SK-N-SH (cell line): ENCODE measurements around the gene BAIAP3. TPM values are rescaled to one million over a fixed set of nuclear protein-coding genes. Genes with fewer than 3 reads are reported as not detected.
A peak's percentile ranks its signal among the peaks of the same experiment; 100 is the strongest.

Experiments used
- CTCF ChIA-PET: fragments of 300-600, 350-600 bp; formaldehyde crosslinking; extraction: SDS; loops from one replicate; lab custom pipeline; 2021; lab: Yijun Ruan, JAX
- POLR2A ChIA-PET: fragments of 350-600 bp; sonication (Branson Sonifier 250); formaldehyde crosslinking; extraction: SDS; loops from one replicate; lab custom pipeline; 2020; ENCODE audit warnings: antibody characterized with exemption, inconsistent platforms; lab: Yijun Ruan, JAX
- DNase-seq: peaks from one replicate; pipeline ENCODE4 v3.0.0; 2012
- H2AFZ ChIP-seq: fragments of 200-600 bp; sonication (generic); 2 replicates; pipeline ENCODE4 v1.8.1; 2016; ENCODE audit warnings: antibody characterized with exemption, mild to moderate bottlenecking, low read depth
- H3F3A ChIP-seq: fragments of 200-600 bp; sonication (generic); replicated peaks from 2 replicates; pipeline ENCODE3; 2016; ENCODE audit warnings: antibody characterized with exemption, mild to moderate bottlenecking; ENCODE audit not compliant: insufficient read depth
- H3K27ac ChIP-seq, 2 experiments: fragments of 200-500 bp in 1 of 2; fragments of 200-600 bp in 1 of 2; sonication (Bioruptor generic) in 1 of 2; sonication (generic), shearing (Covaris generic) in 1 of 2; 2 replicates each; pipeline versions ENCODE4 v1.5.1 to v1.6.1; 2014 to 2016; ENCODE audit warnings: low read depth in 2 of 2, inconsistent platforms in 1 of 2, low read length in 1 of 2, mild to moderate bottlenecking in 1 of 2, mixed read lengths in 1 of 2
- H3K27me3 ChIP-seq: fragments of 200-600 bp; sonication (generic), shearing (Covaris generic); 2 replicates; pipeline ENCODE4 v1.6.1; 2016; ENCODE audit warnings: mixed run types; ENCODE audit not compliant: insufficient read depth
- H3K36me3 ChIP-seq, 2 experiments: fragments of 200-500 bp in 1 of 2; fragments of 200-600 bp in 1 of 2; sonication (Bioruptor generic) in 1 of 2; sonication (generic) in 1 of 2; replicated peaks in 1 of 2; 2 replicates each; pipeline versions ENCODE3 to v1.5.1; 2014 to 2016; ENCODE audit warnings: low read length in 1 of 2, mild to moderate bottlenecking in 1 of 2; ENCODE audit not compliant: insufficient read depth in 2 of 2, control insufficient read depth in 1 of 2
- H3K4me1 ChIP-seq, 2 experiments: fragments of 200-500 bp in 1 of 2; fragments of 200-600 bp in 1 of 2; sonication (Bioruptor generic) in 1 of 2; sonication (generic), shearing (Covaris generic) in 1 of 2; 2 replicates each; pipeline versions ENCODE4 v1.5.1 to v1.6.1; 2014 to 2016; ENCODE audit warnings: low read depth in 1 of 2, low read length in 1 of 2, mixed run types in 1 of 2; ENCODE audit not compliant: insufficient read depth in 2 of 2, control insufficient read depth in 1 of 2
- H3K4me2 ChIP-seq: fragments of 200-600 bp; sonication (generic), shearing (Covaris generic); 2 replicates; pipeline ENCODE4 v1.6.1; 2017; ENCODE audit warnings: mixed run types
- H3K4me3 ChIP-seq, 2 experiments: fragments of 200-500 bp in 1 of 2; fragments of 200-600 bp in 1 of 2; sonication (Bioruptor generic) in 1 of 2; sonication (generic), shearing (Covaris generic) in 1 of 2; 2 replicates each; pipeline versions ENCODE4 v1.5.1 to v1.8.1; 2014 to 2016; ENCODE audit warnings: low read depth in 2 of 2, inconsistent platforms in 1 of 2, low read length in 1 of 2, mild to moderate bottlenecking in 1 of 2, mixed read lengths in 1 of 2, moderate library complexity in 1 of 2
- H3K79me2 ChIP-seq: fragments of 200-600 bp; sonication (generic); 2 replicates; pipeline ENCODE4 v1.8.1; 2017; ENCODE audit warnings: mild to moderate bottlenecking; ENCODE audit not compliant: insufficient read depth
- H3K9ac ChIP-seq: fragments of 200-600 bp; sonication (generic); 2 replicates; pipeline ENCODE4 v1.6.1; 2017; ENCODE audit warnings: mixed run types
- H3K9me2 ChIP-seq: fragments of 200-600 bp; sonication (generic); 2 replicates; pipeline ENCODE4 v1.6.1; 2017; ENCODE audit warnings: mixed run types
- H3K9me3 ChIP-seq: fragments of 200-600 bp; sonication (generic); 2 replicates; pipeline ENCODE4 v1.6.1; 2017; ENCODE audit warnings: mixed run types, mild to moderate bottlenecking, moderate library complexity
- H4K20me1 ChIP-seq: fragments of 200-600 bp; sonication (generic); 2 replicates; pipeline ENCODE4 v1.6.1; 2017; ENCODE audit warnings: mild to moderate bottlenecking, mixed run types; ENCODE audit not compliant: insufficient read depth
- CHD2 ChIP-seq: fragments of 150-350 bp; IDR thresholded peaks from 2 replicates; pipeline ENCODE4 v1.6.1; 2018; ENCODE audit warnings: low read length; ENCODE audit not compliant: partially characterized antibody
- ELF1 ChIP-seq: IDR thresholded peaks from 2 replicates; pipeline ENCODE4 v1.4.0; 2012
- FOSL2 ChIP-seq: IDR thresholded peaks from 2 replicates; pipeline ENCODE4 v1.4.0; 2012; ENCODE audit warnings: low read depth, mild to moderate bottlenecking, moderate library complexity, borderline replicate concordance
- GABPA ChIP-seq: IDR thresholded peaks from 2 replicates; pipeline ENCODE4 v1.4.0; 2012; ENCODE audit warnings: low read depth, mild to moderate bottlenecking
- JUND ChIP-seq: IDR thresholded peaks from 2 replicates; pipeline ENCODE4 v1.4.0; 2012
- MEF2A ChIP-seq: IDR thresholded peaks from 2 replicates; pipeline ENCODE4 v1.4.0; 2012; ENCODE audit warnings: low read depth, borderline replicate concordance
- NFIC ChIP-seq: IDR thresholded peaks from 2 replicates; pipeline ENCODE4 v1.4.0; 2012; ENCODE audit warnings: borderline replicate concordance
- PBX3 ChIP-seq: IDR thresholded peaks from 2 replicates; pipeline ENCODE4; 2012
- POLR2AphosphoS5 ChIP-seq: IDR thresholded peaks from 2 replicates; pipeline ENCODE4 v1.6.1; 2012; ENCODE audit warnings: low read depth, low read length
- RAD21 ChIP-seq: IDR thresholded peaks from 2 replicates; pipeline ENCODE4 v1.6.1; 2012; ENCODE audit warnings: mild to moderate bottlenecking, low read length
- TAF1 ChIP-seq: IDR thresholded peaks from 2 replicates; pipeline ENCODE4 v1.6.1; 2012; ENCODE audit warnings: low read depth, mild to moderate bottlenecking, low read length, moderate library complexity, borderline replicate concordance
- TCF12 ChIP-seq: IDR thresholded peaks from 2 replicates; pipeline ENCODE4 v1.4.0; 2012
- TEAD4 ChIP-seq: IDR thresholded peaks from 2 replicates; pipeline ENCODE4 v1.4.0; 2012; ENCODE audit warnings: mild to moderate bottlenecking, borderline replicate concordance; ENCODE audit not compliant: insufficient read depth
- USF1 ChIP-seq: IDR thresholded peaks from 2 replicates; pipeline ENCODE4 v1.4.0; 2012; ENCODE audit warnings: low read depth, borderline replicate concordance
- YY1 ChIP-seq: IDR thresholded peaks from 2 replicates; pipeline ENCODE4 v1.4.0; 2012; ENCODE audit warnings: low read depth, mild to moderate bottlenecking
- ZBTB33 ChIP-seq: IDR thresholded peaks from 2 replicates; pipeline ENCODE4 v1.4.0; 2012; ENCODE audit warnings: low read depth, borderline replicate concordance
- WGBS: methylation state at CpG from one replicate; pipeline ENCODE4 v1.1.6; 2017; ENCODE audit warnings: low lambda C conversion rate; 5-methylcytosine and 5-hydroxymethylcytosine counted together
- polyA plus RNA-seq, 3 experiments: library from polyadenylated mRNA; depleted of rRNA; stranded (reverse); fragments of >200 nt; gene quantifications; 2 replicates each; pipeline ENCODE4 v1.2.3, GENCODE V29; 2012

The BAIAP3 gene
- polyA plus RNA-seq, 1 of the 3 experiments (the other 2 are of a cell fraction): 1.1 TPM

GRCh38 chr16:1308036-1308976 is 25.1 kb upstream of the BAIAP3 start:
- peak; percentile 15; the same call in 1 of the 2 replicates for TF ChIP-seq TAF1
- TF ChIP-seq CHD2: peak; percentile 60
- no peak for TF ChIP-seq USF1
- peak; percentile 36; the same call in 1 of the 2 replicates for TF ChIP-seq GABPA
- TF ChIP-seq POLR2AphosphoS5: no peak
- TF ChIP-seq TEAD4: no peak
- TF ChIP-seq YY1: no peak
- TF ChIP-seq, all 33 proteins: peak for 3
- no peak for DNase-seq
- Histone ChIP-seq H3K4me2 (peak overlapping the region; percentile 63), H3K4me3 (peak overlapping the region; percentile 59 to 74), H3K9me3 (no peaks in the 10 kb centered on the region), H3K9ac (peak overlapping the region; percentile 100; the same call in 1 of the 2 replicates), H4K20me1 (peaks cover 34% of the 10 kb centered on the region), H3K79me2 (peaks cover 35% of the 10 kb centered on the region), H3K9me2 (no peaks in the 10 kb centered on the region), H3K4me1 (peaks cover 10 to 27% of the 10 kb centered on the region in 2 experiments; a peak in 2 of 4 replicates), H2AFZ (peak overlapping the region; percentile 82; the same call in 1 of the 2 replicates), H3K27ac (peak overlapping the region; percentile 83 to 98; a peak in 3 of 4 replicates), H3K36me3 (peaks cover 0 to 10% of the 10 kb centered on the region in 2 experiments), H3F3A (peaks cover 4% of the 10 kb centered on the region), H3K27me3 (no peaks in the 10 kb centered on the region)
- POLR2A ChIA-PET: interaction anchor here (0.5 to 1.5 kb wide), 4 partner anchors 24 to 104 kb away, joined by 3 to 7 read pairs (median 4); no protein-coding TSS in a partner anchor
- CTCF ChIA-PET: interaction anchor here (1.8 kb wide), 1 partner anchor 8 kb away, joined by 6 read pairs; no protein-coding TSS in a partner anchor
- WGBS: 8% methylated on average over 15 of the region's 43 CpGs

- H3K27me3 ChIP-seq: no peaks in the 10 kb centered on the region
- peaks cover 44% of the 10 kb centered on the region for H3K79me2 ChIP-seq
- peaks cover 44% of the 10 kb centered on the region for H4K20me1 ChIP-seq
- POLR2A ChIA-PET: interaction anchor here (0.5 to 1.5 kb wide), 5 partner anchors 23 to 104 kb away, joined by 3 to 7 read pairs (median 3); no protein-coding TSS in a partner anchor
- peak within 1 kb of the TSS; percentile 91 for H2AFZ ChIP-seq
- no peaks in the 10 kb centered on the region for H3K9me2 ChIP-seq
- peak within 1 kb of the TSS; percentile 82 for H3K4me2 ChIP-seq
- peaks cover 4% of the 10 kb centered on the region for H3F3A ChIP-seq
- H3K9ac ChIP-seq: peak within 1 kb of the TSS; percentile 100
- WGBS: no CpG with 5 or more reads among the region's 117 CpGs
- DNase-seq: peak; percentile 98
- CTCF ChIA-PET: interaction anchor here (1.0 to 1.8 kb wide), 2 partner anchors 9 to 17 kb away, joined by 3 to 6 read pairs; no protein-coding TSS in a partner anchor
- peaks cover 0 to 18% of the 10 kb centered on the region in 2 experiments for H3K36me3 ChIP-seq
- H3K4me1 ChIP-seq: peaks cover 10 to 27% of the 10 kb centered on the region in 2 experiments; a peak in 2 of 4 replicates
- no peaks in the 10 kb centered on the region for H3K9me3 ChIP-seq
- peak within 1 kb of the TSS; percentile 98 to 99 for H3K27ac ChIP-seq
- H3K4me3 ChIP-seq: peak within 1 kb of the TSS; percentile 74 to 94
- no peak for TF ChIP-seq CHD2
- TF ChIP-seq MEF2A: no peak
- TF ChIP-seq GABPA: peak; percentile 4; the same call in 1 of the 2 replicates
- TF ChIP-seq POLR2AphosphoS5: peak; percentile 29; the same call in 1 of the 2 replicates
- TF ChIP-seq YY1: no peak; the same call in none of the 2 replicates
- TF ChIP-seq TEAD4: no peak
- TF ChIP-seq ELF1: no peak
- TF ChIP-seq JUND: no peak
- TF ChIP-seq USF1: no peak
- TF ChIP-seq PBX3: peak; percentile 32; the same call in 1 of the 2 replicates
- TF ChIP-seq FOSL2: no peak
- TF ChIP-seq RAD21: no peak
- TF ChIP-seq TAF1: peak; percentile 83
- TF ChIP-seq NFIC: no peak
- no peak for TF ChIP-seq ZBTB33
- no peak for TF ChIP-seq TCF12
Measured at GRCh38 chr16:1308977-1309885, 24.2 kb upstream of the BAIAP3 start, which contains the start of gene UBE2I. Gene UBE2I, plus strand, starts transcription at chr16:1309636. Its CDS starts 4,395 bp downstream, at chr16:1314031.
